CD4-positive, alpha-beta T cell treated with Interleukin-10 for 1 hour (primary cell): ENCODE measurements around the gene KRT6A.

Source experiments
- DNase-seq: peaks from one replicate; pipeline ENCODE4 v3.0.0-alpha.2; 2020

Gene KRT6A

GRCh38 chr12:52493172-52493571 lies at the start of gene KRT6A:
KRT6A (minus strand) TSS chr12:52493257; CDS start chr12:52493188, 69 bp downstream.
- DNase-seq: no peak

GRCh38 chr12:52542157-52542556 lies 49.1 kb upstream of the KRT6A start:
- DNase-seq: no peak

GRCh38 chr12:52541709-52542108 lies 48.7 kb upstream of the KRT6A start:
- no peak for DNase-seq

GRCh38 chr12:52540531-52540930 lies 47.5 kb upstream of the KRT6A start:
- DNase-seq: no peak

GRCh38 chr12:52539821-52540173 lies 46.7 kb upstream of the KRT6A start:
- DNase-seq: no peak

- no peak for DNase-seq
These were observed 46.2 kb upstream of the KRT6A start for GRCh38 chr12:52539083-52539820.

- no peak for DNase-seq
These were observed 44.0 kb upstream of the KRT6A start for GRCh38 chr12:52537101-52537500.

GRCh38 chr12:52535574-52535973 lies 42.5 kb upstream of the KRT6A start:
- no peak for DNase-seq

- DNase-seq: no peak
These were observed 41.4 kb upstream of the KRT6A start for GRCh38 chr12:52534482-52534881.

GRCh38 chr12:52533686-52534470 lies 40.8 kb upstream of the KRT6A start:
- no peak for DNase-seq

GRCh38 chr12:52532636-52533035 lies 39.6 kb upstream of the KRT6A start:
- DNase-seq: no peak

- DNase-seq: no peak
These were observed 38.7 kb upstream of the KRT6A start for GRCh38 chr12:52531566-52532300.

- no peak for DNase-seq
These were observed 37.8 kb upstream of the KRT6A start for GRCh38 chr12:52530905-52531304.

GRCh38 chr12:52530366-52530765 lies 37.3 kb upstream of the KRT6A start:
- DNase-seq: no peak

- no peak for DNase-seq
These were observed 36.8 kb upstream of the KRT6A start for GRCh38 chr12:52529846-52530245.

GRCh38 chr12:52529417-52529816 lies 36.4 kb upstream of the KRT6A start:
- no peak for DNase-seq

GRCh38 chr12:52528641-52529143 lies 35.6 kb upstream of the KRT6A start:
- no peak for DNase-seq

GRCh38 chr12:52527121-52527800 lies 34.2 kb upstream of the KRT6A start:
- no peak for DNase-seq

GRCh38 chr12:52526511-52526951 lies 33.5 kb upstream of the KRT6A start:
- DNase-seq: peak; percentile 12

GRCh38 chr12:52525661-52526499 lies 32.8 kb upstream of the KRT6A start:
- no peak for DNase-seq

- DNase-seq: no peak
These were observed 32.0 kb upstream of the KRT6A start for GRCh38 chr12:52524898-52525591.
